ENCODE data around the gene MED13L.
A peak's percentile ranks its signal among the peaks of the same experiment; 100 is the strongest.
"Not testable (repeated sequence)": the region's sequence is repeated elsewhere in the genome, so short reads cannot be mapped to it uniquely, and the experiment has no call there.

Gene MED13L

DNA sequence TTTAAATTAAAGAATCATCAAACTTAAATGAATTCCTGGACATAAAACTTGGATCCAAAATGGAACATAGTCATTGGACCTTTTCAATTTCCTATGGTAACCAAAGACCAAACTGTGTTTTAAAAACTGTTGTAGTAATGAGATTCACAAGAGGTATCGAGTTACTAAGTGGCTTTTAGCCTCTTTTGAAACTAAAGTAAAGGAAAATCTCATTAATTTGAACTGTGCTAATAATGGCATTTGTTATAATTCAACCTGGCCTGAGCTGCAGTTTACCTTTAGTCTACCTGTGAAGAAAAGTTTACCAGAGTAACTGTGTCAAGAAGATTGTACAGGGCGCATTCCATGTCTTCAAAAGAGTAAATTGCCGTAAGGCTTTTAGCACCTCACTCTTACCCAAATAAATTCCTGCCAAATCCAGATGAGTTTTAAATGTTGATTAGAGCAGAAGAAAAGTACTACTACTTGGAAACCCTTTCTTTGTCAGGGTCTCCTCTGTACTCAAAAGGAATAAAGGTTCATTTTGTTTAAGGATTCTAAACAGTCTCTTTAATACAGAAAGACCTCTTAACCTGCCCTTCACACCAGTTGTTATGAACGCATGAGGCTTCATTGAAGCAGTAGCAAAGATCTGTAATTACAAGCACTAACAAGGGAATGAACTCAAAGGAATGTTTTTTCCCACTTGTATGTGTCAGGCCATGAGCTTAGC, 17.1 kb upstream of the MED13L start:
- H3K27me3 ChIP-seq (ENCODE audit: control insufficient read depth in 1 of 2, insufficient read depth in 2 of 2, low read length in 2 of 2) = no peaks in the 10 kb centered on the region
- H3K36me3 ChIP-seq (ENCODE audit: control insufficient read depth in 1 of 2, insufficient read depth in 2 of 2, low read length in 2 of 2) = no peaks in the 10 kb centered on the region
- no peak overlapping the region for H3K27ac ChIP-seq (ENCODE audit: low read depth, low read length)
- H3K4me3 ChIP-seq (ENCODE audit: low read depth in 1 of 2, low read length in 2 of 2) = no peak overlapping the region
- H3K9ac ChIP-seq (ENCODE audit: low read depth in 1 of 2, low read length in 2 of 2) = no peak overlapping the region
- peaks cover 4 to 10% of the 10 kb centered on the region in 2 donors for H3K4me1 ChIP-seq (ENCODE audit: control insufficient read depth in 1 of 2, insufficient read depth in 2 of 2, low read length in 2 of 2)
- no peaks in the 10 kb centered on the region for H3K9me3 ChIP-seq (ENCODE audit: control insufficient read depth in 1 of 2, low read length in 2 of 2)

DNA sequence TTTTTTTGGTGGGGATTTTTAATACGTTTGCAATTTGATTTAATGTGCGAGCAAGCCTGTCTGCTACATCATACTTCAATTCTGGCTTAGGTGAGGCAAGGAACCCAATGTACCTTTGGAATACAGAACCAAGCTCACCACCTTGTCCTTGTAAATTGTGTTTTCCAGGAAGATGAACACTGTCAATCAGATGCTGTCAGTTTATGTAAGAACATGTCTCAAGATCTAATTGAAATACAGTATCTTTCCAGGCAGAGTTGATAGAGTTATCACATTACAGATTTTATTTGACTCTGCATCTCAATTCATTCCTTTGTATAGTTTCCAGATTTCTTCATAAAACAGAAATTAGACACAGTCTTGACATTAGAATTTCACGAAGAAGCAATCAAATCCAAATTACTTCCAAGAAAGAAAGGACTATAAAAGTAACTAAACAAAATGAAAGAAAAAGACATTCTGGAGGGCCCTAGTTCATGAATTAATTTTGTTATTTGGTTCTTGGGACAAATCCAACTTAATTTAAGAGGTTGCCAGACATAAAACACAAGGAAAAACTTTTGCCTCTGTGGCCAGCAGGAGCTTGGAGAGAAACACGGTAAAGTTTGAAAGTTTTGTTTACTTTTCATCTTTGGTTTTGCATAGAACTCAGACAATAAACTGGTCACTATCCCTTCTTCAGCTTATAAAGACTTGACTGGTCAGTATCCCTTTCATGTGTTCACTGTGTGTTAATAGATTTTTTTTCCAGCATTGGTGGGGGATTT, 16.4 kb upstream of the MED13L start:
- H3K27ac ChIP-seq (ENCODE audit: low read depth, low read length) = no peak overlapping the region
- no peak overlapping the region for H3K9ac ChIP-seq (ENCODE audit: low read depth in 1 of 2, low read length in 2 of 2)
- H3K4me1 ChIP-seq (ENCODE audit: control insufficient read depth in 1 of 2, insufficient read depth in 2 of 2, low read length in 2 of 2) = peaks cover 4 to 5% of the 10 kb centered on the region in 2 donors
- H3K27me3 ChIP-seq (ENCODE audit: control insufficient read depth in 1 of 2, insufficient read depth in 2 of 2, low read length in 2 of 2) = no peaks in the 10 kb centered on the region
- no peaks in the 10 kb centered on the region for H3K36me3 ChIP-seq (ENCODE audit: control insufficient read depth in 1 of 2, insufficient read depth in 2 of 2, low read length in 2 of 2)
- no peak overlapping the region for H3K4me3 ChIP-seq (ENCODE audit: low read depth in 1 of 2, low read length in 2 of 2)
- no peaks in the 10 kb centered on the region for H3K9me3 ChIP-seq (ENCODE audit: control insufficient read depth in 1 of 2, low read length in 2 of 2)

DNA sequence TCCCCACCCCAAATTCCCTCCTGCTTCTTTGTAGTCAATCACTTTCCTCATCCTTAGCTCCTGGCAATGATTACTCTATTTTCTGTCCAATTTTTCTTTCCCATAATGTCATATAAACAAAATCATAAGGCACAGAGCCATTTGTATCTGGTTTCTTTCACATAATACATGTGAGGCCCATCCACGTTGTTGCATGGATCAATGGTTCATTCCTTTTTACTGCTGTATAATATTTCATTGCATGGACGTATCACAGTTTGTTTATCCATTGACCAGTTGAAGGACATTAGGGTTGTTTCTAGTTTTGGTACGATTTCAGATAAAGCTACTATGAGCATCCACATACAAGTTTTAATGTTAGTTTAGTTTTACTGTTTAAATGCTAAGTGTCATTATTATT, 13.7 kb upstream of the MED13L start:
- Histone ChIP-seq H3K36me3 (ENCODE audit: control insufficient read depth in 1 of 2, insufficient read depth in 2 of 2, low read length in 2 of 2) (no peaks in the 10 kb centered on the region), H3K4me1 (ENCODE audit: control insufficient read depth in 1 of 2, insufficient read depth in 2 of 2, low read length in 2 of 2) (peaks cover 4 to 5% of the 10 kb centered on the region in 2 donors), H3K9me3 (ENCODE audit: control insufficient read depth in 1 of 2, low read length in 2 of 2) (no peaks in the 10 kb centered on the region), H3K27ac (ENCODE audit: low read depth, low read length) (no peak overlapping the region), H3K4me3 (ENCODE audit: low read depth in 1 of 2, low read length in 2 of 2) (no peak overlapping the region), H3K27me3 (ENCODE audit: control insufficient read depth in 1 of 2, insufficient read depth in 2 of 2, low read length in 2 of 2) (no peaks in the 10 kb centered on the region), H3K9ac (ENCODE audit: low read depth in 1 of 2, low read length in 2 of 2) (no peak overlapping the region)

DNA sequence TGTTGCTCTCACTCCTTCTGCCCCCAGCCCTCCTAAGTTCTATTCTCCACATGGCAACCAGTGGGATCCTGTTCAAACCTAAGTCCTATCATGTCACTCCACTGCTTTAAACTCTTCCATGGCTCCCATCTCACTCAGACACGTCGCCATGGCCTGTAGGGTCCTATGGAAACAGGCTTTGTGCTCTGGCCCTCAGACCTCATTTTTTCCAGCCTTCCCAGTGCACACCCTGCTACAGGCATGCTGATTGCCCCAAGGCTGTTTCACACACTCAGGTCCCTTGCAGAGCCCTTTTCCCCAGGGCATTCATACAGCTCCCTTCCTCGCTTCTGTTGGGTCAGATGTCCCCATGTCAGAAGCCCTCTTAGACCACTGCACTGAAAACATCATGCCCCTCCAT, 11.2 kb upstream of the MED13L start:
- no peaks in the 10 kb centered on the region for H3K27me3 ChIP-seq (ENCODE audit: control insufficient read depth in 1 of 2, insufficient read depth in 2 of 2, low read length in 2 of 2)
- no peak overlapping the region for H3K27ac ChIP-seq (ENCODE audit: low read depth, low read length)
- no peak overlapping the region for H3K9ac ChIP-seq (ENCODE audit: low read depth in 1 of 2, low read length in 2 of 2)
- H3K4me3 ChIP-seq (ENCODE audit: low read depth in 1 of 2, low read length in 2 of 2) = no peak overlapping the region
- no peaks in the 10 kb centered on the region for H3K36me3 ChIP-seq (ENCODE audit: control insufficient read depth in 1 of 2, insufficient read depth in 2 of 2, low read length in 2 of 2)
- no peaks in the 10 kb centered on the region for H3K4me1 ChIP-seq (ENCODE audit: control insufficient read depth in 1 of 2, insufficient read depth in 2 of 2, low read length in 2 of 2)
- H3K9me3 ChIP-seq (ENCODE audit: control insufficient read depth in 1 of 2, low read length in 2 of 2) = no peaks in the 10 kb centered on the region

DNA sequence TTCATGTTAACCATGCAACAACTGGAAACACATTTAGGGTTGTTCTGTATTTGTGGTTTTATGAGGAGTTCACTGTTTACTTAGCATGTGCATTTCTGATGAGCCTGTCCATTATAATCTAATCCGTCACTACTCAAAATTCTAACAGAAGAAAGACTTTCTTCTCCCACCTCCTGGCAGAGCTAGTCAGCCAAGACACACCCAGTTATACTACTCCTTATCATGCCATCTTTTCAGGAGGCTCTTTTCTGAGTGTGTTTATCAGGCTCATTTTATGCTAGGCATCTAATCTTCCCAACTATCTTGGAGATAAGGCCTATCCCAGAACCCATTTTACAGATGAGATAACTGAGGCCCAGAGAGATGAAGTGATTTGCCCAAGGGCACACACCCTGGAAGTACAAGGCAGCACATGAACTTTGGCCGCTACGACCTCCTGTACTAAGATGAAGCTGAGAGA, 10.4 kb upstream of the MED13L start:
- Histone ChIP-seq H3K9ac (ENCODE audit: low read depth in 1 of 2, low read length in 2 of 2) (no peak overlapping the region), H3K9me3 (ENCODE audit: control insufficient read depth in 1 of 2, low read length in 2 of 2) (no peaks in the 10 kb centered on the region), H3K4me3 (ENCODE audit: low read depth in 1 of 2, low read length in 2 of 2) (no peak overlapping the region), H3K36me3 (ENCODE audit: control insufficient read depth in 1 of 2, insufficient read depth in 2 of 2, low read length in 2 of 2) (no peaks in the 10 kb centered on the region), H3K4me1 (ENCODE audit: control insufficient read depth in 1 of 2, insufficient read depth in 2 of 2, low read length in 2 of 2) (no peaks in the 10 kb centered on the region), H3K27me3 (ENCODE audit: control insufficient read depth in 1 of 2, insufficient read depth in 2 of 2, low read length in 2 of 2) (no peaks in the 10 kb centered on the region), H3K27ac (ENCODE audit: low read depth, low read length) (no peak overlapping the region)

DNA sequence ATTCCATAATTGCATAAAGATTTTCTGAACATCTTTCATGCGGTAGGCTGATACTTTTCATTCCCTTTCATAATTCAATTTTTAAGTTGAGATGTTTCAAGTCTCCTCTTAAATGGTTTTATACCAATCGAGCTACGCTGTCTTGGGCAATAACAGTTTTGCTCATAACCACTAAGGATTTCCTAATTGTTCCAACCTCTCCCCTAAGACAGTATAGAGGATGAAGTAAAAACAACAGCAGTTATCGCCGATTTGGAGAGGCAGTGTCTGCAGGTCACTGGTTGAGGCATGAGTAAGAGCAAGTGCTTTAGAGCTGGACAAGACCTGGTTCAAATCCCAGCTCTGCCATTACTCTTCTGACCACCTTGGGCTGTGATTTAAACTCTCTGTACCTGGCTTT, 6.9 kb upstream of the MED13L start:
- no peaks in the 10 kb centered on the region for H3K4me1 ChIP-seq (ENCODE audit: control insufficient read depth in 1 of 2, insufficient read depth in 2 of 2, low read length in 2 of 2)
- H3K9me3 ChIP-seq (ENCODE audit: control insufficient read depth in 1 of 2, low read length in 2 of 2) = no peaks in the 10 kb centered on the region
- H3K9ac ChIP-seq (ENCODE audit: low read depth in 1 of 2, low read length in 2 of 2) = no peak overlapping the region

DNA sequence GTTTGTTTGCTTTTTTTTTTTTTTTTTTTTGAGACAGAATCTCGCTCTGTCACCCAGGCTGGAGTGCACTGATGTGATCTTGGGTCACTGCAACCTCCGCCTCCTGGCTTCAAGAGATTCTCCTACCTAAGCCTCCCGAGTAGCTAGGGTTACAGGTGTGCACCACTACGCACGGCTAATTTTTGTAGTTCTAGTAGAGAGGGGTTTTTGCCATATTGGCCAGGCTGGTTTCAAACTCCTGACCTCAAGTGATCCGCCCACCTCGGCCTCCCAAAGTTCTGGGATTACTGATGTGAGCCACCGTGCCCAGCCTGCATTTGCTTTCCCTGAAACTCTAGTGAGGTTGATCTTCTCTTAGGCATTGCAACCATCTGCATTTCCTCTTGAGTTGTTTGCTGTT, 6.4 kb upstream of the MED13L start:
- not testable (repeated sequence) for H3K4me3 ChIP-seq (ENCODE audit: low read depth in 1 of 2, low read length in 2 of 2); H3K27me3 ChIP-seq (ENCODE audit: control insufficient read depth in 1 of 2, insufficient read depth in 2 of 2, low read length in 2 of 2); H3K9ac ChIP-seq (ENCODE audit: low read depth in 1 of 2, low read length in 2 of 2); H3K4me1 ChIP-seq (ENCODE audit: control insufficient read depth in 1 of 2, insufficient read depth in 2 of 2, low read length in 2 of 2); H3K36me3 ChIP-seq (ENCODE audit: control insufficient read depth in 1 of 2, insufficient read depth in 2 of 2, low read length in 2 of 2); H3K27ac ChIP-seq (ENCODE audit: low read depth, low read length); H3K9me3 ChIP-seq (ENCODE audit: control insufficient read depth in 1 of 2, low read length in 2 of 2)

More for the DNA sequence above, 6.9 kb upstream of the MED13L start:
- no peaks in the 10 kb centered on the region for H3K27me3 ChIP-seq (ENCODE audit: control insufficient read depth in 1 of 2, insufficient read depth in 2 of 2, low read length in 2 of 2)
- H3K27ac ChIP-seq (ENCODE audit: low read depth, low read length) = no peak overlapping the region
- H3K4me3 ChIP-seq (ENCODE audit: low read depth in 1 of 2, low read length in 2 of 2) = no peak overlapping the region
- no peaks in the 10 kb centered on the region for H3K36me3 ChIP-seq (ENCODE audit: control insufficient read depth in 1 of 2, insufficient read depth in 2 of 2, low read length in 2 of 2)

DNA sequence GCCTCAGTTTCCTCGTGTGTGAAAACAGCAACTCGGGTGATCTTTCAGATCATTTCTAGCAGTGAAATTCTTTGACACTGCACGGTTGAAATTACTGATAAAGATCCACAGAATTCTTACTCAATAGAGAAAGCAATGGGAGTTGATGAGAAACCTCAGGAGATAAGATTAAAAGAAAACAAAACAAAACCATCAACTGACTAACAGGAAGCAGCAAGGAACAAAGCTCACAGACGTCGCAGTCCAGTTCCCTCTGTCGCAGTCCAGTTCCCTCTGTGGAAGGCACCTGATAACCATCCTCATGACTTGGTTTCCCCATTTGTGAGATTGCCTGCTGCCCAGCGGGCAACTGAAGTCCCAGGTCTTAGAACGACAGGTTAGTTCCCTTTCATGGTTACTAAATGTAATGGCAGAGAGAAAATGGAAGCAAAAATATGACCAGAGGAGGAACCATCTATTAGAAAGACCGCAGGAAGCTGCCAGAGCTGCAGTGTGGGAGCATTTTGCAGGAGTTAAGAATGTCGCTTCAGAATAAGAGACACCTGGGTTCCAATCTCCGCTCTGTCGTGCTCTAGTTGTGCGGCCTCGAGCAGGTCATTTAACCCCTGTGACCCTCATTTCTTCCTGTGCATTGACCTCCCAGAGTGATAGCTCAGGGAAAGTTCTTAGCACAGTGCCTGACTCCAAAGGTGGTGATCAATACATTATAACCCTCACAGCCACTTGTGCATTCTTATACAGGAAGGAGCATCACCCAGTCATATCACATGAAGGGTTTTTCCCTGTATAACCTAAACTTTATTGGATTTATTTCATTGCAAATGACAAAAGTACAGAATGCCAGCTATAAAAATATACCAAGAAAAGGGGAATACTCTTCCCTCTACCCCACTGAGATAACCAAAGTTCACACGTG, 5.1 kb upstream of the MED13L start:
- no peaks in the 10 kb centered on the region for H3K36me3 ChIP-seq (ENCODE audit: control insufficient read depth in 1 of 2, insufficient read depth in 2 of 2, low read length in 2 of 2)
- H3K9ac ChIP-seq (ENCODE audit: low read depth in 1 of 2, low read length in 2 of 2) = peak overlapping the region in 1 of 2 donors; percentile 24
- peak overlapping the region; percentile 32 to 57 for H3K4me3 ChIP-seq (ENCODE audit: low read depth in 1 of 2, low read length in 2 of 2)
- H3K9me3 ChIP-seq (ENCODE audit: control insufficient read depth in 1 of 2, low read length in 2 of 2) = no peaks in the 10 kb centered on the region
- no peaks in the 10 kb centered on the region for H3K27me3 ChIP-seq (ENCODE audit: control insufficient read depth in 1 of 2, insufficient read depth in 2 of 2, low read length in 2 of 2)
- no peak overlapping the region for H3K27ac ChIP-seq (ENCODE audit: low read depth, low read length)
- peaks cover 0 to 4% of the 10 kb centered on the region in 2 donors for H3K4me1 ChIP-seq (ENCODE audit: control insufficient read depth in 1 of 2, insufficient read depth in 2 of 2, low read length in 2 of 2)

DNA sequence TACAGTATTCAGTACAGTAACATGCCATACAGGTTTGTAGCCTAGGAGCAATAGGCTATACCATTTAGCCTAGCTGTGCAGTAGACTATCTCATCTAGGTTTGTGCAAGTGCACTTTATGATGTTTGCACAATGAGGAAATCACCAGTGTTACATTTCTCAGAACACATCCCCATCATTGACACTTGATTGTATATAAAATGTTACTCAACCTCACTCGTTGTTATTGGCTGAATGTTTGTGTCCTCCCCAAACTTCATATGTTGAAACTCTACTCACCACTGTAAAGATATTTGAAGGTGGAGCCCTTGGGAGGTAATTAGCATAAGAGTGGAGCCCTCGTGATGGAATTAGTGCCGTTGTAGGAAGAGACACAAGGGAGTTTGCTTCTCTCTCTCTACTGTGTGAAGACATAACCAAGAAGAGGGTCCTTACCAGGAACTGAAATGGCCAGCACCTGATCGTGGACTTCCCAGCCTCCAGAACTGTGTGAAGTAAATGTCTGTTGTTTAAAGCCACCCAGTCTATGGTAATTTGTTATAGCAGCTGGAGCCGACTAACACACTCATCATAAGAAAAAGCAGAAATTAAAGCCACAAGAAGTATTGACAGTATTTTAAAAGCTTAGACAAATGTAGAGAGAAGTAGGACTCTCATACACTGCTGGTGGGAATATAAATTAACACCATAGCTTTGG, 3.2 kb upstream of the MED13L start:
- Histone ChIP-seq H3K36me3 (ENCODE audit: control insufficient read depth in 1 of 2, insufficient read depth in 2 of 2, low read length in 2 of 2) (no peaks in the 10 kb centered on the region), H3K27me3 (ENCODE audit: control insufficient read depth in 1 of 2, insufficient read depth in 2 of 2, low read length in 2 of 2) (no peaks in the 10 kb centered on the region), H3K9me3 (ENCODE audit: control insufficient read depth in 1 of 2, low read length in 2 of 2) (no peaks in the 10 kb centered on the region), H3K27ac (ENCODE audit: low read depth, low read length) (no peak overlapping the region), H3K9ac (ENCODE audit: low read depth in 1 of 2, low read length in 2 of 2) (no peak overlapping the region), H3K4me3 (ENCODE audit: low read depth in 1 of 2, low read length in 2 of 2) (no peak overlapping the region), H3K4me1 (ENCODE audit: control insufficient read depth in 1 of 2, insufficient read depth in 2 of 2, low read length in 2 of 2) (peaks cover 0 to 4% of the 10 kb centered on the region in 2 donors)
